ENCODE results near the gene RNF4.
"Not testable (repeated sequence)": the region's sequence is repeated elsewhere in the genome, so short reads cannot be mapped to it uniquely, and the experiment has no call there.

RNF4 gene

GRCh38 chr4:2427383-2428334 is 41.2 kb upstream of the RNF4 start:
- FAIRE-seq (no peak), DNase-seq (ENCODE audit: insufficient read length, low spot score) (no peak)
- TF ChIP-seq SPI1 (IDR thresholded peaks at IDR 0.05; ENCODE audit: low read depth, low read length): no peak
- no peak for TF ChIP-seq POLR2AphosphoS5 (IDR thresholded peaks at IDR 0.05; ENCODE audit: low read depth, low read length)
- TF ChIP-seq POU2F2 (IDR thresholded peaks at IDR 0.05; ENCODE audit: low read depth, low read length): no peak
- TF ChIP-seq POLR2A (IDR thresholded peaks at IDR 0.05; ENCODE audit: low read depth, low read length): no peak
- no peak for TF ChIP-seq TAF1 (IDR thresholded peaks at IDR 0.05; ENCODE audit: low read depth, low read length)
- TF ChIP-seq PAX5 (IDR thresholded peaks at IDR 0.05; ENCODE audit: insufficient read depth, low read length, severe bottlenecking): no peak

DNA sequence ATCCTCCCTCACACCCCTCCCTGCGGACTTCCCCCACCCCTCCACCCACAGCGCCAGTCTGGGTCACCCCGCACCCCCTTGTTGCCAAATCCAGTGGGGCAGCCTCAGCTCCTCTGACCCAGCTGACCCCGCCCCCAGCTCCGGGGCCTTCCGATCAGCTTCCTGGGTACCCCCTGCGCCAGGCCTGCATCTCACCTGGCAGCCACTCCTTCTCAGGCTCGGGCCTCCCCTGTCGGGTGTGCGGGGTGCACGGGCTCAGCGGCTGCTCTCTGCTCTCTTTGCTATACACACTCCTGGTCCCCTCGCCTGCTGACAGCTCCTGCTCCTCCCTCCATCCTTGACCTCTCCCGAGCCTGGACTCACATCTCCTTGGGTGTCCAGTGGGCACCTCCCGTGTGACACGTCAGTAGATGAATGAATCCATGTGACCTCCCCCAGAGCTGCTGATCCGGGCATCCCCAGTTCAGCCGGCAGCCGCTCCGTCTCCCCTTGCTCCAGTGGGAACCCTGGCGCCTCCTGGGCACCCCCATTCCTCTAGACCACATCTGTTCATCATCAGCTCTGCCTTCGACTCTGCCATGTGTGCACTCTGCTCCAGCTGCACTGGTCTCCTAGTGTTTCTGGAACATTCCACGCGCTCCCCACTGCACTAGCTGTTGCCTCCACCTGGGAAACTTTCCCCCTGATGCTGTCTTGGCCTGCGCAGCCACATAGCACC is 40.3 kb upstream of the RNF4 start:
- no peak for FAIRE-seq
- no peak for DNase-seq (ENCODE audit: insufficient read length, low spot score)
- TF ChIP-seq SPI1 (IDR thresholded peaks at IDR 0.05; ENCODE audit: low read depth, low read length) (no peak), POU2F2 (IDR thresholded peaks at IDR 0.05; ENCODE audit: low read depth, low read length) (no peak), PAX5 (IDR thresholded peaks at IDR 0.05; ENCODE audit: insufficient read depth, low read length, severe bottlenecking) (no peak), POLR2A (IDR thresholded peaks at IDR 0.05; ENCODE audit: low read depth, low read length) (no peak), POLR2AphosphoS5 (IDR thresholded peaks at IDR 0.05; ENCODE audit: low read depth, low read length) (no peak), TAF1 (IDR thresholded peaks at IDR 0.05; ENCODE audit: low read depth, low read length) (no peak)

DNA sequence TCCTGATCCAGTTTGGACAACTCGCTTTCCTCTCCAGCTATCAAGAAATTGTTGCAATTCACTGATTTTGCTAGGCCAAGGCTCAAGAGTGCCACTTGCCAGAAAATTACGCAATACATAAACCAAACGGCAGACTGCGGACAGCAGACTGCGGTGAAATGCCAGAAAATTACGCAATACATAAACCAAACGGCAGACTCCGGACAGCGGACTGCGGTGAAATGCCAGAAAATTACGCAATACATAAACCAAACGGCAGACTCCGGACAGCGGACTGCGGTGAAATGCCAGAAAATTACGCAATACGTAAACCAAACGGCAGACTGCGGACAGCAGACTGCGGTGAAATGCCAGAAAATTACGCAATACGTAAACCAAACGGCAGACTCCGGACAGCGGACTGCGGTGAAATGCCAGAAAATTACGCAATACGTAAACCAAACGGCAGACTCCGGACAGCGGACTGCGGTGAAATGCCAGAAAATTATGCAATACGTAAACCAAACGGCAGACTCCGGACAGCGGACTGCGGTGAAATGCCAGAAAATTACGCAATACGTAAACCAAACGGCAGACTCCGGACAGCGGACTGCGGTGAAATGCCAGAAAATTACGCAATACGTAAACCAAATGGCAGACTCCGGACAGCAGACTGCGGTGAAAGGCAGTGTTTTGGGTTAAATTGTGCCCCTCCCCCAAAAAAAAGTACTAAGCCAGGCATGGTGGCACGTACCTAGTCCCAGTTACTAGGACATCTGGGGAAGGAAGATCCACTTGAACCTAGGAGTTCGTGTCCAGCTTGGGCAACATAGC is 38.8 kb upstream of the RNF4 start:
- FAIRE-seq; DNase-seq (ENCODE audit: insufficient read length, low spot score): not testable (repeated sequence)

DNA sequence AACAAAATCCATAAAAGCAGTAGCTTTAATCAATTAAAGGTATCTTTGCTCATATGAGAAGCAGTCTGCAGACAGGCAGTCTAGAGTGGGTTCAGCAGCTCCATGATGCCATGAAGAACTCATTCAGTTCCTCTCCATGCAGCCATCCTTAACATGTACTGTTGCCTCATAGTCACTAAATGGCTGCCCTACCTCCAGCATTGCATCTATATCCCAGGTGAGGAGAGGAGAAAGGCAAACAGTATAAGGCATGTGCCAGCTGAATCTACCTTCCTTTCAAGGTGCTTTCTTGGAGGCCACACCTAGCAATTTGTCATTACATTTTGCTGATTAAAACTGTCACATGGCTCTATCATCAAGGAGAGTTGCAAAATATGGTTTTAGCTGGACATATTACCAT is 36.9 kb upstream of the RNF4 start:
- no peak for TF ChIP-seq SPI1 (IDR thresholded peaks at IDR 0.05; ENCODE audit: low read depth, low read length)
- no peak for TF ChIP-seq POLR2AphosphoS5 (IDR thresholded peaks at IDR 0.05; ENCODE audit: low read depth, low read length)
- TF ChIP-seq POLR2A (IDR thresholded peaks at IDR 0.05; ENCODE audit: low read depth, low read length): no peak
- no peak for TF ChIP-seq PAX5 (IDR thresholded peaks at IDR 0.05; ENCODE audit: insufficient read depth, low read length, severe bottlenecking)
- TF ChIP-seq TAF1 (IDR thresholded peaks at IDR 0.05; ENCODE audit: low read depth, low read length): no peak
- TF ChIP-seq POU2F2 (IDR thresholded peaks at IDR 0.05; ENCODE audit: low read depth, low read length): no peak
- DNase-seq (ENCODE audit: insufficient read length, low spot score) (no peak), FAIRE-seq (no peak)

- DNase-seq (ENCODE audit: insufficient read length, low spot score) (no peak), FAIRE-seq (no peak)
- TF ChIP-seq TAF1 (IDR thresholded peaks at IDR 0.05; ENCODE audit: low read depth, low read length) (no peak), POLR2A (IDR thresholded peaks at IDR 0.05; ENCODE audit: low read depth, low read length) (no peak), SPI1 (IDR thresholded peaks at IDR 0.05; ENCODE audit: low read depth, low read length) (no peak), POU2F2 (IDR thresholded peaks at IDR 0.05; ENCODE audit: low read depth, low read length) (no peak), PAX5 (IDR thresholded peaks at IDR 0.05; ENCODE audit: insufficient read depth, low read length, severe bottlenecking) (no peak), POLR2AphosphoS5 (IDR thresholded peaks at IDR 0.05; ENCODE audit: low read depth, low read length) (no peak)
These were observed 35.8 kb upstream of the RNF4 start for GRCh38 chr4:2432991-2433530.

- FAIRE-seq (no peak), DNase-seq (ENCODE audit: insufficient read length, low spot score) (no peak)
- TF ChIP-seq POU2F2 (IDR thresholded peaks at IDR 0.05; ENCODE audit: low read depth, low read length): no peak
- no peak for TF ChIP-seq TAF1 (IDR thresholded peaks at IDR 0.05; ENCODE audit: low read depth, low read length)
- no peak for TF ChIP-seq PAX5 (IDR thresholded peaks at IDR 0.05; ENCODE audit: insufficient read depth, low read length, severe bottlenecking)
- no peak for TF ChIP-seq POLR2AphosphoS5 (IDR thresholded peaks at IDR 0.05; ENCODE audit: low read depth, low read length)
- no peak for TF ChIP-seq SPI1 (IDR thresholded peaks at IDR 0.05; ENCODE audit: low read depth, low read length)
- TF ChIP-seq POLR2A (IDR thresholded peaks at IDR 0.05; ENCODE audit: low read depth, low read length): no peak
These were observed 35.1 kb upstream of the RNF4 start for GRCh38 chr4:2433609-2434350.

GRCh38 chr4:2434420-2434819 is 34.5 kb upstream of the RNF4 start:
- TF ChIP-seq POLR2AphosphoS5 (IDR thresholded peaks at IDR 0.05; ENCODE audit: low read depth, low read length) (no peak), TAF1 (IDR thresholded peaks at IDR 0.05; ENCODE audit: low read depth, low read length) (no peak), POU2F2 (IDR thresholded peaks at IDR 0.05; ENCODE audit: low read depth, low read length) (no peak), POLR2A (IDR thresholded peaks at IDR 0.05; ENCODE audit: low read depth, low read length) (no peak), PAX5 (IDR thresholded peaks at IDR 0.05; ENCODE audit: insufficient read depth, low read length, severe bottlenecking) (no peak), SPI1 (IDR thresholded peaks at IDR 0.05; ENCODE audit: low read depth, low read length) (no peak)
- DNase-seq (ENCODE audit: insufficient read length, low spot score): no peak
- no peak for FAIRE-seq

GRCh38 chr4:2436301-2436700 is 32.6 kb upstream of the RNF4 start:
- DNase-seq (ENCODE audit: insufficient read length, low spot score) (no peak), FAIRE-seq (no peak)
- TF ChIP-seq SPI1 (IDR thresholded peaks at IDR 0.05; ENCODE audit: low read depth, low read length) (no peak), POLR2A (IDR thresholded peaks at IDR 0.05; ENCODE audit: low read depth, low read length) (no peak), POU2F2 (IDR thresholded peaks at IDR 0.05; ENCODE audit: low read depth, low read length) (no peak), POLR2AphosphoS5 (IDR thresholded peaks at IDR 0.05; ENCODE audit: low read depth, low read length) (no peak), TAF1 (IDR thresholded peaks at IDR 0.05; ENCODE audit: low read depth, low read length) (no peak), PAX5 (IDR thresholded peaks at IDR 0.05; ENCODE audit: insufficient read depth, low read length, severe bottlenecking) (no peak)

Measured in GM12891 (cell line).